Measurements from ENCODE around the gene FAR2. TPM values are rescaled to one million over a fixed set of nuclear protein-coding genes. Genes with fewer than 3 reads are reported as not detected.

Gene FAR2
- total RNA-seq, 4 donors from 2014 or later: 0.62 to 4.1 (median 2.6) TPM

GRCh38 chr12:29110506-29111442 lies 38.3 kb upstream of the FAR2 start:
- in situ Hi-C loops (cut with MboI; ENCODE audit: low sequenced_read_pairs in 4 of 4): no loop called here
- Histone ChIP-seq H3K9me3 (no peaks in the 10 kb centered on the region), H3K4me3 (no peak overlapping the region), H3K4me1 (no peaks in the 10 kb centered on the region), H3K27me3 (no peaks in the 10 kb centered on the region), H3K27ac (no peak overlapping the region), H3K36me3 (no peaks in the 10 kb centered on the region)
- TF ChIP-seq POLR2A (IDR thresholded peaks at IDR 0.05): no peak
- TF ChIP-seq CTCF (IDR thresholded peaks at IDR 0.05 in 4 of 5, conservative IDR thresholded peaks at IDR 0.05 in 1 of 5): no peak
- ATAC-seq (no peak), DNase-seq (no peak)
- intact Hi-C loops (cut with DNase I; ENCODE audit: low total_unique reads): no loop called here

- Histone ChIP-seq H3K4me3 (no peak overlapping the region), H3K27ac (no peak overlapping the region), H3K9me3 (no peaks in the 10 kb centered on the region), H3K27me3 (no peaks in the 10 kb centered on the region), H3K4me1 (no peaks in the 10 kb centered on the region), H3K36me3 (no peaks in the 10 kb centered on the region)
- ATAC-seq (no peak), DNase-seq (no peak)
- in situ Hi-C loops (cut with MboI; ENCODE audit: low sequenced_read_pairs in 4 of 4): no loop called here
- intact Hi-C loops (cut with DNase I; ENCODE audit: low total_unique reads): no loop called here
- TF ChIP-seq POLR2A (IDR thresholded peaks at IDR 0.05) (no peak), CTCF (IDR thresholded peaks at IDR 0.05 in 4 of 5, conservative IDR thresholded peaks at IDR 0.05 in 1 of 5) (no peak)
Measured at GRCh38 chr12:29113101-29113500, 36.0 kb upstream of the FAR2 start.

GRCh38 chr12:29116414-29116813 lies 32.7 kb upstream of the FAR2 start:
- no peaks in the 10 kb centered on the region for H3K4me1 ChIP-seq
- TF ChIP-seq CTCF (IDR thresholded peaks at IDR 0.05 in 4 of 5, conservative IDR thresholded peaks at IDR 0.05 in 1 of 5) (no peak), POLR2A (IDR thresholded peaks at IDR 0.05) (no peak)
- intact Hi-C loops (cut with DNase I; ENCODE audit: low total_unique reads) (no loop called here), in situ Hi-C loops (cut with MboI; ENCODE audit: low sequenced_read_pairs in 4 of 4) (no loop called here)
- H3K27me3 ChIP-seq: no peaks in the 10 kb centered on the region
- H3K27ac ChIP-seq: no peak overlapping the region
- ATAC-seq (no peak), DNase-seq (no peak)
- no peaks in the 10 kb centered on the region for H3K36me3 ChIP-seq
- no peak overlapping the region for H3K4me3 ChIP-seq
- no peaks in the 10 kb centered on the region for H3K9me3 ChIP-seq

GRCh38 chr12:29131539-29131938 lies 17.5 kb upstream of the FAR2 start:
- intact Hi-C loops (cut with DNase I; ENCODE audit: low total_unique reads): no loop called here
- TF ChIP-seq CTCF (IDR thresholded peaks at IDR 0.05 in 4 of 5, conservative IDR thresholded peaks at IDR 0.05 in 1 of 5) (no peak), POLR2A (IDR thresholded peaks at IDR 0.05) (no peak)
- ATAC-seq: no peak
- no peak for DNase-seq
- Histone ChIP-seq H3K27ac (no peak overlapping the region), H3K36me3 (no peaks in the 10 kb centered on the region), H3K9me3 (no peaks in the 10 kb centered on the region), H3K4me3 (no peak overlapping the region), H3K27me3 (no peaks in the 10 kb centered on the region), H3K4me1 (no peaks in the 10 kb centered on the region)
- in situ Hi-C loops (cut with MboI; ENCODE audit: low sequenced_read_pairs in 4 of 4): no loop called here

All from gastrocnemius medialis (tissue), 4 donors.